Left cardiac atrium (tissue), 4 donors: ENCODE results near the gene NUDT14. TPM values are rescaled to one million over a fixed set of nuclear protein-coding genes. Genes with fewer than 3 reads are reported as not detected.
A peak's percentile ranks its signal among the peaks of the same experiment; 100 is the strongest.

Source experiments
- ATAC-seq, 2 donors: fragments of 200-7000 bp; cut with Tn5 transposase; one replicate each; pipeline ENCODE4 v1.9.1; 2020; ENCODE audit warnings: mild to moderate bottlenecking in 2 of 2, moderate library complexity in 2 of 2
- DNase-seq: peaks from one replicate; pipeline ENCODE4 v3.0.0-alpha.2; 2020
- intact Hi-C, 2 donors: fragments of 100-400 bp; cut with DNase I; formaldehyde crosslinking; loops; one replicate each; pipeline versions ENCODE4 v1.14.1 to v1.15.1; 2022 to 2023
- total RNA-seq, 2 donors: library from RNA; stranded (reverse); fragmentation: NEBNext Ultra II Directional; extraction: Animal tissue kit (Norgen Biotek cat#: 25700); gene quantifications; one replicate each; pipeline ENCODE4 v1.2.1, GENCODE V29; 2021
- donor health status: DM: no; HTN: yes; CAD: no.
- donor health status: DM: no; HTN: yes; CAD: no; lungs with severe emphysema.
- donor health status: DM: yes; HTN: yes; CAD: no.
- donor health status: Dilated cardiomyopathy.

The NUDT14 gene
- total RNA-seq, 2 donors from 2014 or later = 25.9 to 29.1 TPM

- ATAC-seq (no peak), DNase-seq (no peak)
- intact Hi-C loops = no loop called here
Observed at GRCh38 chr14:105184461-105184860, 3.3 kb upstream of the NUDT14 start.

- intact Hi-C loops = no loop called here
- ATAC-seq (peak in 1 of 2 donors; percentile 7), DNase-seq (no peak)
Observed at GRCh38 chr14:105182296-105183020, 1.3 kb upstream of the NUDT14 start.

- intact Hi-C loops = no loop called here
- ATAC-seq (no peak), DNase-seq (no peak)
Observed at GRCh38 chr14:105181549-105182295, 610 bp upstream of the NUDT14 start.

- intact Hi-C loops = no loop called here
- ATAC-seq (no peak), DNase-seq (no peak)
Observed at GRCh38 chr14:105179191-105179590, 1.9 kb downstream of the NUDT14 start.

- intact Hi-C loops = no loop called here
- ATAC-seq (no peak), DNase-seq (no peak)
Observed at GRCh38 chr14:105178868-105179140, 2.3 kb downstream of the NUDT14 start.

GRCh38 chr14:105178069-105178867, 2.8 kb downstream of the NUDT14 start:
- DNase-seq = no peak
- ATAC-seq = no peak
- intact Hi-C loops = no loop called here

GRCh38 chr14:105177082-105177481, 4.0 kb downstream of the NUDT14 start:
- no peak for ATAC-seq
- intact Hi-C loops = no loop called here
- DNase-seq = no peak

- no peak for ATAC-seq
- intact Hi-C loops = no loop called here
Observed at GRCh38 chr14:105176513-105176912, 4.6 kb downstream of the NUDT14 start.

GRCh38 chr14:105173901-105174894, 6.9 kb downstream of the NUDT14 start:
- ATAC-seq (no peak), DNase-seq (no peak)
- intact Hi-C loops = loop anchor here in 1 of 2 donors (5.0 kb wide), 1 partner anchor 82 kb away; no protein-coding TSS in a partner anchor

More at GRCh38 chr14:105176513-105176912, 4.6 kb downstream of the NUDT14 start:
- DNase-seq = no peak

GRCh38 chr14:105173145-105173544, 8.0 kb downstream of the NUDT14 start:
- DNase-seq = no peak
- ATAC-seq = no peak
- intact Hi-C loops = loop anchor here in 1 of 2 donors (5.0 kb wide), 1 partner anchor 81 kb away; no protein-coding TSS in a partner anchor

GRCh38 chr14:105172476-105172875, 8.6 kb downstream of the NUDT14 start:
- intact Hi-C loops = loop anchor here in 1 of 2 donors (5.0 kb wide), 1 partner anchor 80 kb away; no protein-coding TSS in a partner anchor
- ATAC-seq (no peak), DNase-seq (no peak)

- peak; percentile 12 to 31 for ATAC-seq
- DNase-seq = no peak
- intact Hi-C loops = loop anchor here in 1 of 2 donors (5.0 kb wide), 1 partner anchor 79 kb away; no protein-coding TSS in a partner anchor
Observed at GRCh38 chr14:105171004-105171673, 10.0 kb downstream of the NUDT14 start.

GRCh38 chr14:105169776-105170655, 11.1 kb downstream of the NUDT14 start:
- intact Hi-C loops = loop anchor here in 1 of 2 donors (5.0 kb wide), 1 partner anchor 78 kb away; no protein-coding TSS in a partner anchor
- ATAC-seq (no peak), DNase-seq (no peak)

GRCh38 chr14:105168979-105169507, 12.1 kb downstream of the NUDT14 start:
- ATAC-seq = peak; percentile 12 to 17
- intact Hi-C loops = no loop called here
- no peak for DNase-seq

- peak; percentile 72 for DNase-seq
- peak; percentile 2 to 21 for ATAC-seq
- intact Hi-C loops = no loop called here
Observed at GRCh38 chr14:105168496-105168978, 12.6 kb downstream of the NUDT14 start, which contains the start of gene JAG2. JAG2 (minus strand) TSS chr14:105168776; CDS start chr14:105168420, 356 bp downstream.

- no peak for DNase-seq
- ATAC-seq = no peak
- intact Hi-C loops = no loop called here
Observed at GRCh38 chr14:105168093-105168420, 13.1 kb downstream of the NUDT14 start.
